GM18498 (cell line): ENCODE measurements around the gene GOLGA6D.
"Not testable (repeated sequence)": the region's sequence is repeated elsewhere in the genome, so short reads cannot be mapped to it uniquely, and the experiment has no call there.

Experiments
- ATAC-seq: cut with Tn5 transposase; IDR thresholded peaks from one replicate; pipeline ENCODE4 v1.9.1; 2021; ENCODE audit warnings: mild to moderate bottlenecking, moderate library complexity; ENCODE audit not compliant: unreplicated experiment

GOLGA6D gene

DNA sequence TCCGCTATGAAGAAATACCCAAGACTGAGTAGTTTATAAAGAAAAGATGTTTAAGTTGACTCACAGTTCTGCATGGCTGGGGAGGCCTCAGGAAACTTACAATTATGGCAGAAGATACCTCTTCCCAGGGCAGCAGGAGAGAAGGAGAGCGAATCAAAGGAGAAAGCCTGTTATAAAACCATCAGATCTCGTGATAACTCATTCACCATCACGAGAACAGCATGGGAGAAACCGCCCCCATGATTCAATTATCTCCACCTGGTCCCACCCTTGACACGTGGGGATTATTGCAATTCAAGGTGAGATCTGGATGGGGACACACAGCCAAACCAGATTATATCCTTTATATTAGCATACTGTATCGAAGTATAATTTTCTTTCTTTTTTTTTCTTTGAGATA, 49.5 kb downstream of the GOLGA6D start:
- not testable (repeated sequence) for ATAC-seq

DNA sequence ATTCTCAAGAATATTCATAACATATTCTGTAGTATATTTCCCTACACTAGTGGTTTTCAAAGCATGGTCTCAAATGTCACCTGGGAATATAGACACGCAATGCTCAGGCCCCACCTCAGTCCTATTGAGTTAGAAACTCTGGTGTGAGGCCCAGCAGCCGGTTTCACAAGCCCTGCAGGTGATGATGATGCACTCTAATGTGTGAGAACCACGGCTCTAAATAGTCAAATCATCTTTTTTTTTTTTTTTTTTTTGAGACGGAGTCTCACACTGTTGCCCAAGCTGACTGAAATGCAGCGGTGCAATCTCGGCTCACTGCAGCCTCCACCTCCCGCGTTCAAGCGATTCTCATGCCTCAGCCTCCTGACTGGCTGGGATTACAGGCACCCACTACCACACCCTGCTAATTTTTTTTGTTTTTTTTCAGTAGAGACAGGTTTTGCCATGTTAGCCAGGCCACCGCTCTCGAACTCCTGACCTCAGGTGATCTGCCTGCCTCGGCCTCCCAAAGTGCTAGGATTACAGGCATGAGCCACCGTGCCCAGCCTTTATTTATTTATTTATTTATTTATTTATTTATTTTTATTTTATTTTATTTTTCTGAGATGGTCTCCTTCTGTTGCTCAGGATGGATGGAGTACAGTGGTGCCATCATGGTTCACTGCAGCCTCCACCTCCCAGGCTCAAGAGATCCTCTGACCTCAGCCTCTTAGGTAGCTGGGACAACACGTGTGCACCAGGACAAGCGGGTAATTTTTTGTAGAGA, 51.2 kb downstream of the GOLGA6D start:
- peak; percentile 51 for ATAC-seq

DNA sequence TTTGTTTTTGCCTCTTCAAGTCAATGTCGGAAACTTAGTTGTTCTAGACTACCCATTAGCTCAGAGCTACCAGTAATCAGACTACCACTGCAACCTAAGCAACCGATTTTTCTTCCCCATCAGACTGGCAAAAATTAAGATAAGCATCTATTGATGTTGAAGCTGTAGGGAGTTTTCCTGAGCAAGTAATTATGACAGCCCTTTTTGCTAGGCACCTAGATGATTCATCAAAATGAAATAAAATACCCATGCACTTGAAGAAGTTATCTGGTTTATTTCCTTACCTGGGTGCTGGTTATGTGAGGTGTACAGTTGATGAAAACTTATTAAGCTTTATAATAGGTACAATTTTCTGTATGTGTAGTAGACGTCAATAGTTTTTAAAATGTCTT, 52.7 kb downstream of the GOLGA6D start:
- ATAC-seq = no peak

DNA sequence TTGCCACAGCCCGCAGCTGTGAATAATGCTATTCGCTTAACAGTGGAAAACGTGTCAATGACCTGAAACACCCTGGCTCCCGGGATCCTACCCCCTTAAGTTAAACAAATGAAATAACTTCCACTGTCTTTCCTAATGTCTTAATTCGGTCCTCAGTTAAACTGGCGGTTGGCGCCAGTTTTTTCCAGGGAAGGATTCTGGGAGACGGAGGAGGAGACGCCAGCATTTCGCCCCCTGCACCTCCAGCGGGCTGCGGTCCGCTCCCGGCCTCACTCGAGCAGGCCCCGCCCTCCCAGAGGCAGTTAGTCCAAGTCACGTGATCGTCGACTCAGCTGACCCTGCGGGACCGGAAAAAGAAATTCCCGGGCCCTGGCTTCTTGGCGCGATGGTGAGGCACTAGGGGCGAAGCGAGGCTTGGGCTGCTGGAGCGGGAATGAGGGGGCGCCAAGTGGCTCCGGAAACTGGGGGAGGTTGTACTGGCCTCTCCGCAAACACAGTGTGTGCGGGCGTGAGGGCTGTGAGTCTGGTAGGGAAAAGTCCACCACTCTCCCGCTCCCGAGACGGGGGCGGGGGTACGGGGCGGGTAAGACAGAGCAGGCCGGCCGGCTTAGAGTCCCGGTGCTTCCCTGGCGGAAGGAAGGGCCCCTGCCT, 53.2 kb downstream of the GOLGA6D start, which contains the start of gene COMMD4:
Gene COMMD4 (plus strand): TSS at position 359 of the 651 bp plus-strand sequence. CDS start 27 bp downstream, at position 386.
- peak; percentile 63 for ATAC-seq

DNA sequence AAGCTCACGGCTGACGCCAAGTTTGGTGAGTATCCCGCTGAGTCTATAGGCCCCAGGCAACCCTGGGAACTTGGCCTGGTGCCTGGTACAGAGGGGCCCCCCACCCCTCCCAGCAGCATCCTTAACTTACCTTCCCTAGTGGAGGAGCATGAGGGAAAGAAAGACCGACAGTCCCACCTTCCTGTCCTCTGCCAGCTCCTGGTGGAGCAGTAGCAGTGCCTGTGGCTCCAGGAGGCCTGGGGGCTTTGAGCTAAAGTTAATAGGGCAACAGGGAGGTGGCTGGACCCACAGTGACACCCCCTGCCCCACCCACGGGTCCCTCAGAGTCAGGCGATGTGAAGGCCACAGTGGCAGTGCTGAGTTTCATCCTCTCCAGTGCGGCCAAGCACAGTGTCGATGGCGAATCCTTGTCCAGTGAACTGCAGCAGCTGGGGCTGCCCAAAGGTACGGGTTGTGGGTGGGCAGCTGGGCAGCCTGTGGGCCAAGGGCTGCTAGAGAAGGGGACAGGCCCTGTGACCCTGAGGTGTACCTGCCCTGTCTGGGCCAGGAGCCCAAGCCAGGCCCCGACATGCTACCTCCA, 56.1 kb downstream of the GOLGA6D start:
- no peak for ATAC-seq

DNA sequence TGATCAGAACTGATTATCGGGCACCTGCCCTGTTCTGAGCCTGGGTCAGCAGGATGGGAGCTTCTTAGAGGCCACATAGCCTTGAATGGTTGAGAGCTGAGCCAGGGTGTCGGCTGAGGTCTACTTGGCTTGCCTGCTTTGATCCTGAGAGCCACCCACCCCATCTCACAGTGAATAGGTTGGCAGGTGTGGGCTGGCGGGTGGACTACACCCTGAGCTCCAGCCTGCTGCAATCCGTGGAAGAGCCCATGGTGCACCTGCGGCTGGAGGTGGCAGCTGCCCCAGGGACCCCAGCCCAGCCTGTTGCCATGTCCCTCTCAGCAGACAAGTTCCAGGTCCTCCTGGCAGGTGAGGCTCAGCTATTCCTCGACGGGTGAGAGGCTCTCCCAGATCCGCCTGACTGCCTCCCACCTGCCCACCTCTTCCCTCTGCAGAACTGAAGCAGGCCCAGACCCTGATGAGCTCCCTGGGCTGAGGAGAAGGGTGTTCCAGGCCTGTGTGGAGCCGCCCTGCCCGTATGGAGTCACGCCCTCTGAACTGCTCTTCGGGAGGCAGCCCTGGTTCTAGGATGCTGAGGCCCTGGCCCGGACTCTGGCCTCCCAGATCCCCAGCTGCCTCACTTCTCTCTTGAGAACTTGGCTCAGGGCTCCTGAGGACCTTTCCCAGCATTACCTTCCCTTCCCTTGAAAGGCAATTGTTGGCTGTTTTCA, 57.1 kb downstream of the GOLGA6D start:
- no peak for ATAC-seq

DNA sequence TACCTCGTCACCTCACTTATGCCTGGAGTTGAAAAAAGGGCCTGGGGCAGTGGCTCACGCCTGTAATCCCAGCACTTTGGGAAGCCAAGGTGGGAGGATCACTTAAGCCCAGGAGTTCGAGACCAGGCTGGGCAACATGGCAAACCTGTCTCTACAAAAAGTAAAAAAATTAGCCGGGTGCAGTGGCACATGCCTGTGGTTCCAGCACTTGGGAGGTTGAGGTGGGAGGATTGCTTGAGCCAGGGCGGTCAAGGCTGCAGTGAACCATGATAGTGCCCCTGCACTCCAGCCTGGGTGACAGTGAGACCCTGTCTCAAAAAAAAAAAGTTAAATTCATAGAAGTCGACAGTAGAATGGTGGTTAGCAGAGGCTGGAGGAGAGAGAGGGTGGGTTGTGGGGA, 59.6 kb downstream of the GOLGA6D start:
- ATAC-seq = no peak

DNA sequence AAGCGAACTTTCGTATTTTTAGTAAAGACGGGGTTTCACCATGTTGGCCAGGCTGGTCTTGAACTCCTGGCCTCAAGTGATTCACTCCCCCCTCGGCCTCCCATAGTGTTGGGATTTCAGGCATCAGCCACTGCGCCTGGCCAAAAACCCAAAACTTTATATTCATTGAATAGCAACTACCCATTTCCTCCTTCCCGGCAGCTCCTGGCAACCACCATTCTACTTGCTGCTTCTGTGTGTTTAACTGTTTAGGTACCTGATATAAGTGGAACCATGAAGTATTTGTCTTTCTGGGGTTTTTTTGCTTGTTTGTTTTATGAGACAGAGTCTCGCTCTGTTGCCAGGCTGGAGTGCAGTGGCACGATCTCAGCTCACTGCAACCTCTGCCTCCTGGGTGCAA, 61.3 kb downstream of the GOLGA6D start:
- ATAC-seq = not testable (repeated sequence)
